ENCODE results near the gene NT5C3B.
"Not testable (repeated sequence)": the region's sequence is repeated elsewhere in the genome, so short reads cannot be mapped to it uniquely, and the experiment has no call there.

Gene NT5C3B

GRCh38 chr17:41848788-41849187, 12.8 kb upstream of the NT5C3B start:
- H3K4me3 ChIP-seq (ENCODE audit: low read depth, low read length) = no peak overlapping the region
- no peak for TF ChIP-seq CTCF (IDR thresholded peaks at IDR 0.05)
- H3K9ac ChIP-seq = no peak overlapping the region
- no peaks in the 10 kb centered on the region for H3K36me3 ChIP-seq (ENCODE audit: control insufficient read depth, insufficient read depth, low read length)
- no peaks in the 10 kb centered on the region for H3K9me3 ChIP-seq (ENCODE audit: control insufficient read depth, low read length)
- peaks cover 3% of the 10 kb centered on the region for H3K4me1 ChIP-seq
- no peak overlapping the region for H3K27ac ChIP-seq
- no peak overlapping the region for H3K4me2 ChIP-seq (ENCODE audit: low read length)
- H2AFZ ChIP-seq = no peak overlapping the region
- no peaks in the 10 kb centered on the region for H3K27me3 ChIP-seq (ENCODE audit: control insufficient read depth, insufficient read depth, low read length)
- peaks cover 15% of the 10 kb centered on the region for H3K79me2 ChIP-seq

GRCh38 chr17:41844971-41845370, 8.9 kb upstream of the NT5C3B start:
- no peak for TF ChIP-seq CTCF (IDR thresholded peaks at IDR 0.05)
- H3K27me3 ChIP-seq (ENCODE audit: control insufficient read depth, insufficient read depth, low read length) = no peaks in the 10 kb centered on the region
- no peak overlapping the region for H3K4me2 ChIP-seq (ENCODE audit: low read length)
- H3K4me3 ChIP-seq (ENCODE audit: low read depth, low read length) = no peak overlapping the region
- no peak overlapping the region for H2AFZ ChIP-seq
- H3K4me1 ChIP-seq = no peaks in the 10 kb centered on the region
- H3K36me3 ChIP-seq (ENCODE audit: control insufficient read depth, insufficient read depth, low read length) = no peaks in the 10 kb centered on the region
- H3K27ac ChIP-seq = no peak overlapping the region
- peaks cover 8% of the 10 kb centered on the region for H3K79me2 ChIP-seq
- H3K9me3 ChIP-seq (ENCODE audit: control insufficient read depth, low read length) = no peaks in the 10 kb centered on the region
- no peak overlapping the region for H3K9ac ChIP-seq

GRCh38 chr17:41840781-41841180, 4.7 kb upstream of the NT5C3B start:
- H3K9ac ChIP-seq; H3K4me3 ChIP-seq (ENCODE audit: low read depth, low read length); H3K27ac ChIP-seq; H3K36me3 ChIP-seq (ENCODE audit: control insufficient read depth, insufficient read depth, low read length); H3K9me3 ChIP-seq (ENCODE audit: control insufficient read depth, low read length); H2AFZ ChIP-seq; H3K79me2 ChIP-seq; H3K4me2 ChIP-seq (ENCODE audit: low read length); H3K27me3 ChIP-seq (ENCODE audit: control insufficient read depth, insufficient read depth, low read length); H3K4me1 ChIP-seq: not testable (repeated sequence)

GRCh38 chr17:41839448-41839847, 3.4 kb upstream of the NT5C3B start:
- H3K9me3 ChIP-seq (ENCODE audit: control insufficient read depth, low read length); H3K79me2 ChIP-seq; H3K27ac ChIP-seq; H3K4me1 ChIP-seq; H3K4me2 ChIP-seq (ENCODE audit: low read length); H3K27me3 ChIP-seq (ENCODE audit: control insufficient read depth, insufficient read depth, low read length); H3K36me3 ChIP-seq (ENCODE audit: control insufficient read depth, insufficient read depth, low read length); H2AFZ ChIP-seq; H3K4me3 ChIP-seq (ENCODE audit: low read depth, low read length); H3K9ac ChIP-seq: not testable (repeated sequence)

- H2AFZ ChIP-seq = peak within 1 kb of the TSS; percentile 89
- H3K27me3 ChIP-seq (ENCODE audit: control insufficient read depth, insufficient read depth, low read length) = no peaks in the 10 kb centered on the region
- no peak within 1 kb of the TSS for H3K27ac ChIP-seq
Observed at GRCh38 chr17:41837761-41838538, 1.9 kb upstream of the NT5C3B start, which contains the start of gene KLHL10. KLHL10 (plus strand) TSS chr17:41837825; CDS start chr17:41837933, 108 bp downstream.

More at GRCh38 chr17:41837761-41838538, 1.9 kb upstream of the NT5C3B start, which contains the start of gene KLHL10:
- TF ChIP-seq CTCF (IDR thresholded peaks at IDR 0.05) = no peak
- Histone ChIP-seq H3K79me2 (no peaks in the 10 kb centered on the region), H3K9ac (no peak within 1 kb of the TSS), H3K9me3 (ENCODE audit: control insufficient read depth, low read length) (no peaks in the 10 kb centered on the region), H3K4me3 (ENCODE audit: low read depth, low read length) (peak within 1 kb of the TSS; percentile 77), H3K36me3 (ENCODE audit: control insufficient read depth, insufficient read depth, low read length) (no peaks in the 10 kb centered on the region), H3K4me2 (ENCODE audit: low read length) (peak within 1 kb of the TSS; percentile 97), H3K4me1 (no peaks in the 10 kb centered on the region)

Measured in parathyroid adenoma (tissue), 2 donors.